Breast epithelium (tissue), 3 donors: ENCODE data around the gene UBE3B.

Experiments used
- POLR2AphosphoS5 ChIP-seq, 3 donors: sonication (generic); formaldehyde crosslinking; IDR thresholded peaks; one replicate each; pipeline ENCODE4 v1.6.1; 2017; ENCODE audit warnings: antibody characterized with exemption in 3 of 3
- TF ChIP-seq, protein P1 (sequence below), 3 donors: fragments of 450-650 bp; IDR thresholded peaks; one replicate each; pipeline ENCODE4 v1.5.1; 2016 to 2017; ENCODE audit warnings: antibody characterized with exemption in 3 of 3, mild to moderate bottlenecking in 3 of 3, moderate library complexity in 3 of 3

DNA sequence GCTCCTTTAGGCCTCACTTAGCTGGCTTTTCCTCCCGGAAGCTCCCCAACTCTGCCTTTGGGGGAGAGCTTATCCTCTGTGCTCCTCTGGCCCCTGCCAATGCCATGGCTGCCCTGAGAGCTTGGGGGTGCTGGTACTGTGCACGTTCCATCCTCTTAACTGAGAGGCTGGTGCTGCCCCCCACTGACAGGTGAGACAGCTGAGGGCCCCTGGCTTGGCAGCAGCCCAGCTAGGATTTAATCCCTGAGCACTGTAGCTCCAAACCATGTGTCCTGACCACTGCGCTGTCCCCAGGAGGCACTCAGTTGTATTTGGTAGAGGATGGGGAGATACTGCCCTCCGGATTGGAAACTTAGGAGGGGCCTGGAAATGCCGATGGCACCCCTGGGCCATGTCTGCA, 46.1 kb downstream of the UBE3B start:
- TF ChIP-seq, protein P1, sequence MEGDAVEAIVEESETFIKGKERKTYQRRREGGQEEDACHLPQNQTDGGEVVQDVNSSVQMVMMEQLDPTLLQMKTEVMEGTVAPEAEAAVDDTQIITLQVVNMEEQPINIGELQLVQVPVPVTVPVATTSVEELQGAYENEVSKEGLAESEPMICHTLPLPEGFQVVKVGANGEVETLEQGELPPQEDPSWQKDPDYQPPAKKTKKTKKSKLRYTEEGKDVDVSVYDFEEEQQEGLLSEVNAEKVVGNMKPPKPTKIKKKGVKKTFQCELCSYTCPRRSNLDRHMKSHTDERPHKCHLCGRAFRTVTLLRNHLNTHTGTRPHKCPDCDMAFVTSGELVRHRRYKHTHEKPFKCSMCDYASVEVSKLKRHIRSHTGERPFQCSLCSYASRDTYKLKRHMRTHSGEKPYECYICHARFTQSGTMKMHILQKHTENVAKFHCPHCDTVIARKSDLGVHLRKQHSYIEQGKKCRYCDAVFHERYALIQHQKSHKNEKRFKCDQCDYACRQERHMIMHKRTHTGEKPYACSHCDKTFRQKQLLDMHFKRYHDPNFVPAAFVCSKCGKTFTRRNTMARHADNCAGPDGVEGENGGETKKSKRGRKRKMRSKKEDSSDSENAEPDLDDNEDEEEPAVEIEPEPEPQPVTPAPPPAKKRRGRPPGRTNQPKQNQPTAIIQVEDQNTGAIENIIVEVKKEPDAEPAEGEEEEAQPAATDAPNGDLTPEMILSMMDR (IDR thresholded peaks at IDR 0.05), result no peak
- no peak for TF ChIP-seq POLR2AphosphoS5 (IDR thresholded peaks at IDR 0.05)
